OCI-M1 (cell line): ENCODE data around the gene TASL.
"Not testable (repeated sequence)": the region's sequence is repeated elsewhere in the genome, so short reads cannot be mapped to it uniquely, and the experiment has no call there.

Experiments used
- DNase-seq: peaks from one replicate; lab custom pipeline; 2025; lab: John Stamatoyannopoulos, UW

TASL gene

DNA sequence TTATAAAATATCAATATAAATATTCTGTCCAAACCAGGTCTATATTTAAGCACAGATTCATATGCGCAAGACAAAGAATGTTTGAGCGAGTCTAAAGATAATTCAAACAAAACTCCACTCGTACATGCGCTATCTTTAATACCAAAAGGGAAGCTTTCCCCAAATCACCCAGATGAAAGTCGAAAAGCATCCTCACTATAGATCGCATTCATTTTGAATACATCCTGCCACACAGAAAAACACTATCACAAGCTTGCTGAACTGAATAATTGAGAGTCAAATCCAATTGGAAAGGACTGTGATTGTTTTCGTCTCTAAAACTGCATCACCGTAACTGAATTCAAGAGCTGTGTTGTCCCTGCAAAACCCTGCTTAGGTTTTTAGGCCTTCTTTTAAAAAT lies 685 bp downstream of the TASL start:
- peak; percentile 45 for DNase-seq

GRCh38 chrX:30573125-30573524 lies 4.4 kb downstream of the TASL start:
- no peak for DNase-seq

DNA sequence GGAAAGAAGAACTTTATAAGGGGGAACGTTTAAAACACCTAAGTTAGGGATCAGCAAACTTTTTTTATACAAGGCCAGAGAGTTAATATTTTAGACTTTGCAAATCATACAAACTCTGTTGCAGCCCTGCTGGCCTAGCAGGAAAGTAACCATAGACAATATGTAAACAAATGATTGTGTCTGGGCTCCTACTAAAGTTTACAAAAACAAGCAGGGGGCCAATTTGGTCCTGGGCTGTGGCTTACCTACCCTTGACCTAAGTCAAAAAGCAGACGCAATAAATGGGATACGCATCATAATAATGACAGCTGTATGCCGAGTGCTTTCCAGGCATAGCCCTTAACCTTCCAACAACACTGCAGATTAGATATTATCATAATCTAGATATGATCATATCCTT lies 4.9 kb downstream of the TASL start:
- no peak for DNase-seq

GRCh38 chrX:30572004-30572403 lies 5.6 kb downstream of the TASL start:
- DNase-seq, result no peak

- peak; percentile 43 for DNase-seq
Observed at GRCh38 chrX:30570505-30570904, 7.1 kb downstream of the TASL start.

DNA sequence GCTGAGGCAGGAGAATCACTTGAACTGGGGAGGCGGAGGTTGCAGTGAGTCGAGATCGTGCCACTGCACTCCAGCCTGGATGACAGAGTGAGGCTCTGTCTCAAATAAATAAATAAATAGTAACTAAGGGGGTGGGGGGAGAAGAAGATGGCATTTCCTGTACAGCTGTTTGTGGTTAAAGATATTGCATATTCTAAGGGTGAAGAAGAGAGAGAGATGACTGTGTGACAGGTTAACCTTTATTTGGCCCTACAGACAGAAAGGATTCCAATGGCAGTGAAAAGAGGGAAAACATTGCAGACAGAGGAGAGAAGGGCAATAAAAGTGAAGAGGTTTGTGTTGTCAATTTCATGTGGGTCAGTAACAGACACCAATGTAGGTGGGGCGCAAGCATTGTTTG lies 9.4 kb downstream of the TASL start:
- DNase-seq, result no peak

GRCh38 chrX:30563070-30563469 lies 14.5 kb downstream of the TASL start:
- not testable (repeated sequence) for DNase-seq

DNA sequence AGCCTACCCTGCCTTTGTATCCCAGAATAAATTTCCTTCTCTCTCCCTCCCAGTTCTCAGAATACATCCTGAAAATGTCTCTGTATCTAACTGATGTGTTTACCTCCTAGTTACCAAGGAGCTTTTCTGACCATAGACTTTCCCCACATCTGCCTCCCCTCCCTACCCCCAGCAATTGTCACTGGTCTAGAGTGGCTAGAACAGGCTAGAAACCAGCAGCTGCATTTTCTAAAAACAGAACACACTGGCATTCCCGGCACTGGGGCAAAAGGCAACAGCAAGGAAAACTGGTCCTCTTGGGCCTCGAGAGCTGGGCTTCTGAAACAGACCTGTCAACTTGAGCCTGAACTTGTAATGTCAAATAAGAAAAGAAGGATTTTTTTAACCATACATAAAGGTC lies 16.4 kb downstream of the TASL start:
- no peak for DNase-seq

DNA sequence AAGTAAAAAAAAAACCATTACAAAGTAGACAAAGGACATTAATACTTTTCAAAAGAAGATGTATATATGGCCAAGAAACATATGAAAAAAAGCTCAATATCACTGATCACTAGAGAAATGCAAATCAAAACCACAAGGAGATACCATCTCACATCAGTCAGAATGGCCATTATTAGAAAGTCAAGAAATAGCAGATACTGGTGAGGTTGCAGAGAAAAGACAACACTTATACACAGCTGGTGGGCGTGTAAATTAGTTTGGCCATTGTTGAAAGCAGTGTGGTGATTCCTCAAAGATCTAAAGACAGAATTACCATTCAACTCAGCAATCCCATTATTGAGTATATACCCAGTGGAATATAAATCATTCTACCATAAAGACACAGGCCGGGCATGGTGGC lies 39.3 kb downstream of the TASL start:
- DNase-seq, result no peak

DNA sequence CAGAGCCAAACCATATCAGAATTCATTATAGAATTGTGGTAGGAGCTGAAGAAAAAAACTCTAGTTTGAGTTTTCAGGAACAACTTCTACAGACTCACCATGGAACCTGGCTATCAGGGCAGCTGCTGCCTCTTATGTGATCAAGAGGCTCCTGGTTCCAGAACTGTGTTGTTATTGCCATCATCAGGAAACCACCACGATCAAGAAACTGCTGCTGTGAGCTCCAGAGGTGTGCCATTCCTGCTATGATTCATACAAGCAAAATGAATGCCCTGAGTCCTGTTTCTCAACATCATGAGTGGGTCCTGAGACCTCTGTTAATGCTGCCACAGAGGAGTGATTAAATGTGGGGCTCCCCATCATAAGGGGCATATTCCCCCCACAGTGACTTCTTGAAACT lies 43.7 kb downstream of the TASL start:
- DNase-seq, result no peak

DNA sequence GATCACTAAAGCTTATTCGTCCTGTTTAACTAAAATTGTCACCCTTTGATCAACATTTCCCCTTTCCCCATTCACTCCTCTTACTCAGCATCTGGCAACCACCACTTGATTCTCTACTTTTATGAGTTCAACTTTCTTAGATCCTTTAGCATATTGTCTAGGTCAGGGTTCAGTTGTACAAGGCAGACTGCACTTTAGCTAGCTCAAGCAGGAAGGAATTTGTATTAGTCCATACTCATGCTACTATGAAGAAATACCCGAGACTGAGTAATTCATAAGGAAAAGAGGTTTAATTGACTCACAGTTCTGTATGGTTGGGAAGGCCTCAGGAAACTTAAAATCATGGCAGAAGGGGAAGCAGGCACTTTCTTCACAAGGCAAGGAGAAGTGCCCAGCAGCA lies 44.3 kb downstream of the TASL start:
- no peak for DNase-seq

DNA sequence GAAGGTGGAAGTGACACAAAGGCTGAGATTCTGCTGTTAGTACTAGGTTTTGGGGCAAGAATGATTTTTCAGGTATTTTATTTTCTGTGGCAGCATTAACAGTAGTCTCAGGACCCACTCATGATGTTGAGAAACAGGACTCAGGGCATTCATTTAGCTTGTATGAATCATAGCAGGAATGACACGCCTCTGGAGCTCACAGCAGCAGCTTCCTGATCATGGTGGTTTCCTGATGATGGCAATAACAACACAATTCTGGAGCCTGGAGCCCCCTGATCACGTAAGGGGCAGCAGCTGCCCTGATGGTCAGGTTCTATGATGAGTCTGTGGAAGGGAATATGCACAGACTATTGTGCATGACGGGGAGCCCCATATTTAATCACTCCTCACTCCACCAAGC lies 47.0 kb downstream of the TASL start:
- no peak for DNase-seq

- no peak for DNase-seq
Observed at GRCh38 chrX:30525732-30526131, 51.8 kb downstream of the TASL start.

DNA sequence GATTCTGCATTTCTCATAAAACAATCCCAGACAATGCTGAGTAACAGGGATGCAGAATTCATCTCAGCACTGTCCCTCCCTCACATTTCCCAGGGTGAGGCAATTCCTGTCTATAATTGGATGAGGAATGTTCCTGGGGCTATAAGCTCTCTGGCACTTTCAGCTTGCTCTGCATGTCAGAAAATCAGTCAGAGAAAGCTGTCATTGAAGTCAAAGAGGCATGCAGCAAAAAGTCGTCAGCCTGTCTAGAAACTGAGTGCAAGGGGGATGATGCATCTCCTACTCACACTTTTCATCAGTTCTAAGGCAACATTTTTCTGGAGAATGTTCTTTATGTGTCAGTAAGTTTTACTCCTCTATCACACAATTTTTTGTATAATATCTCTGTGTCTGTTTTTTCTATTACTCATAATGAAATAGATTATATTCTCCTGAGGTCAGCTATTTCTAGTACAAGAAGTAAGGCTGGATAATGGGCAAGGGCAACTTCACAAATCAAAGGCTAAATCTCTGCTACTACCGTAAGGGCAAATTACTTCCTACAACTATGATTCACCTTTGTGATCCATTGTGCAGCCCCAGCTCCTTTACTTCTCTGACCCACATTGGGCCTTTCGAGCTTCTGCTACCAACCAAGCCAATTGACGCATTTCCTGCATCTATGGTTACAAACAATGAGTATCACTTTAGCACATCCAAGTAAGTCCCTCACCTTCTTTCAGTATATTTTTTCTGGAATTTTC lies 56.0 kb downstream of the TASL start:
- DNase-seq, result no peak

DNA sequence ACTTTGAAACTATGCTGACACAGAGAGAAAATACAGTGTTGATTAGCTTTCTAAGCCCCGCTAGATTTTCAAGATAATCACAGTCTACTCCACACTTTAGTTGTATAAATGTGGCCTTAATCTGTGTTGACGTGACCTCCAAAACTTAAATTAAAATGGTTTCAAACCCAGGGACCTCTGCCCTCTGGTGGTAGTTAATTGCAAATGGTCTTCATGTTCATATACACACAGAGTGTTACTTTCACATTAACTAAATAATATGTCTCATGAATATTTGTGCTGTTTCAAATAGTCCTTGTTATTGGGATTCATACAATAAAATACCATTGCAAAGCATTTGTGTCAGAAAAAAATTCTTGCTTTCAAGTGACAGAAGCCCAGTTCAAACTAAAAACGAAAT lies 64.3 kb downstream of the TASL start:
- peak; percentile 31 for DNase-seq
